ELF-1 (cell line): ENCODE measurements around the gene JAKMIP2.
"Not testable (repeated sequence)": the region's sequence is repeated elsewhere in the genome, so short reads cannot be mapped to it uniquely, and the experiment has no call there.

ENCODE experiments used
- DNase-seq: peaks from one replicate; pipeline ENCODE4 v3.0.0-alpha.2; 2016; ENCODE audit warnings: low read depth, low spot score

The JAKMIP2 gene

GRCh38 chr5:147611483-147611882 lies 171.0 kb downstream of the JAKMIP2 start:
- peak; percentile 23 for DNase-seq

GRCh38 chr5:147610798-147611197 lies 171.7 kb downstream of the JAKMIP2 start:
- peak; percentile 10 for DNase-seq

DNA sequence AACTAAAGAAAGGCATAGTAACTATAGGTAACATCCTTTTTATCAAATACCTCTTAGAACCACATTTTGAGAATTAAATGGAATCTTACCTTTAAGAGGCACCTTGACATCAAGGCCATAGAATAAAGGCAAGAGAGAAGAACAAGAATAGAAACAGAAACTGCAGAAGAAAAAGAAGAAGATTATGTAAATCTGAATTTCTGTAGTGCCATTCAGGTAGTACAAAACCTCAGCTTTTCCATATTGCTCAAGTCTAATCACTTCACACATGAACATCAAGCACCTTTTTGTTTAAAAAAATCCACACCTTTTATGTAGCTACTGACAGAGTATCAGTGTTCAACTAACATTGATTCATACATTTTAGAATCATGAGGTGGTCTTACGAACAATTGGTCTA lies 180.9 kb downstream of the JAKMIP2 start:
- DNase-seq: no peak

DNA sequence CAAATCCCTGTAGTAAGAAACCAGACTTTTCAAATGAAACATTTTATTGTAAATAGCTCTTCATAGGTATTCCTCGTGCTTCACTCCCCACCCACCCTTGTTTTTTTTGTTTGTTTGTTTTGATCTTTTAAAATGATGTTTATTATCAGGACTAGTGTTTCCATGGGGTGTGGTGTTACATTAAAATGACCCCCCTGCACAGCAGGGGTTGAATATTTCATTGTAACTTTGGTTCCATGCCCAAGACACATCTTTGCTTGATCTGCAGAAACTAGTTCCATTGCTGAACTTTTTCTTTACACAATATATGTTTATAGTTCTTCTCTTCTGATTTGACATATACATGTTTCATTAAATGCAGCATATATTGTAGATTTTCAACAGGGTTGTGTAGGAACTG lies 191.4 kb downstream of the JAKMIP2 start:
- no peak for DNase-seq

GRCh38 chr5:147590096-147590495 lies 192.4 kb downstream of the JAKMIP2 start:
- no peak for DNase-seq

DNA sequence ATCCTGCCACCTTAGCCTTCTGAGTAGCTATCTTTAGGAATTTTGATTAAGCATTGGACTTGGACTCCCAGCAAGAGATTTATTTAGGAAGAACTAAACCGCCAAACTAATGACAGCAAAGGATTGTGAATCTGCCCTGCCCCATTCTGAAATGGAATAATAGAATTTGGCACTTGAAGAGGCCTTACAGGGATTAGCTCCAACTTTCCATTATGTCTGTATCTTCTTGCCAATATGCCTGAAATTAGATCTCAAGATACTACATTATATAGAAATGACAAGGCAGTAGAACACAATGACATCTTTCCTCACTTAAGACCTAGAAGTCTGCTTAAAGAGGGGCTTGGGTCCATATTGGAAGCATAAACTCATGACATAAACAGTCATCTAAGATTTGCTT lies 195.7 kb downstream of the JAKMIP2 start:
- DNase-seq: no peak

GRCh38 chr5:147586221-147586620 lies 196.3 kb downstream of the JAKMIP2 start:
- DNase-seq: no peak

DNA sequence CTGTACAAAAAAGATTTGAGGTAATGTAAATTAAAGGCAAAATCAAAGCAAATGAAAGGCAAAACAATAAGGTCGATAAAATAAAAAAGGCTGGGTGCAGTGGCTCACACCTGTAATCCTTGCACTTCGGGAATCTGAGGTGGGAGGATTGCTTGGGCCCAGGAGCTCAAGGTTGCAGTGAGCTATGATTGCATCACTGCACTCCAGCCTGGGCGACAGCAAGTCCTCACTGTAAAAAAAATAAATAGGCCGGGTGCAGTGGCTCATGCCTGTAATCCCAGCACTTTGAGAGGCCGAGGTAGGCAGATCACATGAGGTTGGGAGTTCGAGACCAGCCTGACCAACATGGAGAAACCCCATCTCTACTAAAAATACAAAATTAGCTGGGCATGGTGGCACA lies 200.3 kb downstream of the JAKMIP2 start:
- not testable (repeated sequence) for DNase-seq

DNA sequence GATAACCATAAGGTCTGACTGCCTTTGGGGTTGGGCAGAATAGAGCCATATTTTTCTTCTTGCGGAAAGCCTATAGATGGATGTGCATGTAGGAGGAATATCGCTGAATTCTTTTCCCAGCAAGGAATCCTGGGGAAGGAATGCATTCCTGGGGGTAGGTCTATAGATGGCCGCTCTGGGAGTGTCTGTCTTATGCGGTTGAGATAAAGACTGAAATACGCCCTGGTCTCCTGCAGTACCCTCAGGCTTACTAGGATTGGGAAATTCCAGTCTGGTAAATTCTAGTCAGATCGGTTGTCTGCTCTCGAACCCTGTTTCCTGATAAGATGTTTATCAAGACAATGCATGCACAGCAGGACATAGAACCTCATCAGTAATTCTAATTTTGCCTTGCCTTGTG lies 202.1 kb downstream of the JAKMIP2 start:
- peak; percentile 24 for DNase-seq

DNA sequence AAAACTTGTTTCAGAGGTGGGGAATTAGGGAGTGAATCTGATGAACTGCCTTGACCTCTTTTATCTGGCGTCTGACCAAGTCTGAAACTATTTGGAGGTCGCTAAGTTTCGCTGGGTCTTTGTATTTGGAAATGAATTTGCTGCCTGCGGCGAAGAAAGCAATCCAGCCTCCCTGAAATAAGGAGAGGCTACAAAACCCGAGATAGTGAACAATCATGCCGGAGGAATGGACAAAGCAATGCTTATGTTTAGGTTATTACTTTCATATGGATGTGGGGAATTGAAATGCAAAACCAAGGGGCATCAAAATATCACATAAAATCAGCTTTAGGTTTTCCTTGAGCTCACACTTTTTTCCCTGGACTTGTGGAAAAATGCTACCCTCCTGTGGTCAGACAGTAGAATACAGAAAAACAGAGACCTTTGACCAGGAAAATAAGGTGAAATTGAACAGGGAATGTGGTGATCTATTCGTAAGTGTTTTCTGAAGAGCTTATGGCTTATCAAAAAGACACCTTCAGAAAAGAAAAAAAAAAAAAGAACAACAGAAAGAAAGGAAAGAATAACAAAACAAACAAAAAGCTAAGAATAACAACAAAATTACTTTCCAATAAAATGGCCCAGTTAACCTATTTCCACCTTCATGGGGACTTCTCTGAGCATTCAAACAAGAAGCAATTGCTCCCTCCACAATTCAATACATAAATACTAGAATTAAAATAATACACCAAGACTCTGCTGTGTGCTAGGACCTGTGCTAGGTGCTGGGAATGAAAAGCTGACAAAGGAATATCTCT lies 204.1 kb downstream of the JAKMIP2 start:
- DNase-seq: peak; percentile 78

- DNase-seq: peak; percentile 68
Observed at GRCh38 chr5:147576646-147577535, 205.6 kb downstream of the JAKMIP2 start.

- no peak for DNase-seq
Observed at GRCh38 chr5:147575598-147575997, 206.9 kb downstream of the JAKMIP2 start.

GRCh38 chr5:147573211-147573610 lies 209.3 kb downstream of the JAKMIP2 start:
- no peak for DNase-seq

- no peak for DNase-seq
Observed at GRCh38 chr5:147568710-147569406, 213.7 kb downstream of the JAKMIP2 start.

- DNase-seq: peak; percentile 74
Observed at GRCh38 chr5:147567917-147568598, 214.5 kb downstream of the JAKMIP2 start.

DNA sequence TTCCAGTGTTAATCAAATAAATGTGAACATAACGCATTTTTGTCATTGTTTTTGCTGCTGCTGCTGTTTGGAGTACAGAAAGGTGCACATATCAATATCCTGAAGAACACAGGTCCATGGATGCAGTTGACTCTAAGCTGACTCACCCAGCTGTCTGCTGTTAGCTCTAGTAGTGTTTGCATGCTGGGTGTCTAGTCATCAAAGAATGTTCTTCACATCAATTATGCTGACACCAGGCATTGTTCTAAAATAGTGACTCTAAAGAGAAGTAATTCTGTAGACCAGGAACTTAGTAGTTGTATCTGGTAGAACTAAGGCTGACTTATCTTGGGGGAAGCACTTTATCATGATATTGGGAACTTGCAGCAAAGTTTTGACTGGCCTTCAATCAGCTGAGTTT lies 217.0 kb downstream of the JAKMIP2 start:
- no peak for DNase-seq

DNA sequence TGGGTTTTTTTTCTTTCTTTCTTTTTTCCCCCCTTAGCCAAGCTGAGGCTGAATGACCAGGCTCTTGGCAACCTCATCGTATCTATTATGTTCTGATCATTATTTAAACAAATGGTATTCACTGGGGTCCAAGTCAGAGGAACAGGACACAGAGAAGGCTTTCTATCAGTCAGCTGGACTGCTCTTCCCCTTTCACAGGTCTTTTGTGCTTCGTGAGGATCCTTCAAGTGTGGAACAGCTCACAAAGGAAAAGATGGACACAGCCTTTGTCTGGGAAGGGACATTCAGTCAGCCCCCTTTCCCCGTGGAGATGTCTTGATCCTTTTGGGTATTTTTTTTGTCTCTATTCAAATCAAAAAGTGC lies 218.4 kb downstream of the JAKMIP2 start:
- DNase-seq: no peak

GRCh38 chr5:147563466-147564123 lies 218.9 kb downstream of the JAKMIP2 start:
- DNase-seq: no peak

DNA sequence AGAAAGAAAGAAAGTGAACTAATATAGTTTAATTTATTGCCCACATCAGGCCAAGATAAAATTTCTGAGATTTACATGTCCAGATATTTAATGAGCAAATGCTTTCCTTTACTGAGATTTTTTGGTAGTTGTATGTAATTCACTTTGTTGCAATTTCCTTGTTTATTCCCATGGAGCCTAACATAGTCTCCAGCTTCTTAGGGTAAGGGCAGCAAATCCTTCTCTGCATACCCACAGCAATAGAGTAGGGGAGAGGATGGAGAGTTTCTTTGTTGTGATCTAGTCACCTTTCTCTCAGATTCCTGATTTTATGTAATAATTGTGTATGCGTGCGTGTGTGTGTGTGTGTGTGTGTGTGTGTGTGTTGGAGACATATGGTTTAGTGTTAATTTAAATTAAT lies 221.1 kb downstream of the JAKMIP2 start:
- no peak for DNase-seq

DNA sequence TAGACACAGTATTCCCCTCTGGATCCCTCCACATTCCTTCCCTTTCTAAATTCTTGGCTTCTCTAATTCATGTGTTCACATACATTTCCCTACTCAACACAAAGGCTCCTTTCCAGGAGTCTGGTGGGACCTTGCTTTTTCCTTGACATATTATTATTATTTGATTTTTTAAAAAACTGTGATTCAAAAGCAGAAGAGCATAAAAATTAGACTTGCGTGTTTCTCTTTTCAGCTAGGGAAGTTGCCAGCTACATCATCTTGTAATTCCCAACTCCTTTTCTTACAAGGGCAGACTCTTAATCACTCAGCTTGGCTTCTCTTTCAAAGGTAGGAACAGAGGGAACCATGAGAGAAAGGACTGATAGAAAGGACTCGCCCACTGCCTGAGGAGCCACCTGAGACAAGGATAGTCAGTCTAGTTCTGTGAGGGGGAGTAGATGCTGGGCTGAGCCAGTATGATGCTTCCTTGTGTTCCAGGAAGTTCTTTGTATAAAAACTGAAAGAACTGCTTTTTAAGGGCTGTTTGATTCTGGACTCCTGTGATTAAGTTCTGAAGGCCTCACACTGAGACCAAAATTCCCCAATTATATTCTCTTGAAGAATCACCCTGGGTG lies 221.7 kb downstream of the JAKMIP2 start:
- DNase-seq: peak; percentile 62

- DNase-seq: no peak
Observed at GRCh38 chr5:147559749-147560148, 222.8 kb downstream of the JAKMIP2 start.
